H1 (cell line): ENCODE results near the gene COL8A1. TPM values are rescaled to one million over a fixed set of nuclear protein-coding genes. Genes with fewer than 3 reads are reported as not detected.

Experiments
- ASH2L ChIP-seq: fragments of 200-600, 300-600 bp; sonication (generic); IDR thresholded peaks from one replicate; pipeline ENCODE4 v1.7.1; 2017; ENCODE audit warnings: low read length
- EGR1 ChIP-seq: IDR thresholded peaks from 2 replicates; pipeline ENCODE4 v1.6.1; 2011; ENCODE audit warnings: low read depth, low read length, borderline replicate concordance
- EZH2 ChIP-seq: fragments of 200-600 bp; sonication (generic); IDR thresholded peaks from 2 replicates; pipeline ENCODE4 v1.7.1; 2012; ENCODE audit warnings: low read depth, mild to moderate bottlenecking, moderate library complexity, low read length, inconsistent platforms; ENCODE audit not compliant: severe bottlenecking
- GTF2F1 ChIP-seq: IDR thresholded peaks from 2 replicates; pipeline ENCODE4 v1.6.1; 2012; ENCODE audit warnings: low read depth, low read length, improper control_type of control experiment, borderline replicate concordance
- RAD21 ChIP-seq, 2 experiments: IDR thresholded peaks in 1 of 2; conservative IDR thresholded peaks in 1 of 2; 2 replicates each; pipeline ENCODE4 v1.6.1; 2011; ENCODE audit warnings: low read depth in 2 of 2, low read length in 2 of 2, improper control_type of control experiment in 1 of 2, inconsistent platforms in 1 of 2, mild to moderate bottlenecking in 1 of 2, moderate library complexity in 1 of 2
- SIX5 ChIP-seq: IDR thresholded peaks from 2 replicates; pipeline ENCODE4 v1.6.1; 2011; ENCODE audit warnings: mild to moderate bottlenecking, low read depth, low read length
- TBP ChIP-seq: IDR thresholded peaks from 2 replicates; pipeline ENCODE4 v1.6.1; 2011; ENCODE audit warnings: low read depth, low read length, improper control_type of control experiment
- ZNF274 ChIP-seq: IDR thresholded peaks from 2 replicates; pipeline ENCODE4 v1.7.0; 2012; ENCODE audit warnings: low read length, borderline replicate concordance; ENCODE audit errors: extremely low read depth
- polyA plus RNA-seq, 7 experiments: library from polyadenylated mRNA; depleted of rRNA in 3 of 7; stranded (reverse) in 5 of 7; unstranded in 2 of 7; fragments of >200 nt in 5 of 7; fragments of 200-250 nt in 2 of 7; gene quantifications; 1 replicate in 5 of 7; 2 replicates in 1 of 7; 4 replicates in 1 of 7; pipeline versions ENCODE4 v1.2.1 to v1.2.3, GENCODE V29; 2011 to 2013; ENCODE audit warnings: missing spikeins in 2 of 7, mixed read lengths in 2 of 7
- total RNA-seq: library from RNA; stranded (reverse); fragmentation: NEBNext Ultra II Directional; extraction: Animal tissue kit (Norgen Biotek cat#: 25700); gene quantifications from 2 replicates; pipeline ENCODE4 v1.2.1, GENCODE V29; 2021

COL8A1 gene
- total and polyA plus RNA-seq, 2 of the 8 experiments (the other 6 are each of a cell fraction or from before 2014, with no cell fraction given) = 0.21 to 1.2 TPM

GRCh38 chr3:99765042-99765942 is 126.9 kb downstream of the COL8A1 start (continued):
- TF ChIP-seq ASH2L (no peak), SIX5 (no peak), EZH2 (no peak), TBP (no peak), EGR1 (no peak), RAD21 (IDR thresholded peaks at IDR 0.05 in 1 of 2, conservative IDR thresholded peaks at IDR 0.05 in 1 of 2; ENCODE audit: low read depth in 2 of 2, low read length in 2 of 2) (no peak), GTF2F1 (no peak), ZNF274 (no peak)
